Neural cell (in vitro differentiated cells): Measurements from ENCODE around the gene NEDD4L. TPM values are rescaled to one million over a fixed set of nuclear protein-coding genes. Genes with fewer than 3 reads are reported as not detected.

Source experiments
- H2AFZ ChIP-seq: fragments of 200-600, 300-800 bp; sonication (generic), shearing (Covaris generic); 2 replicates; pipeline ENCODE4 v1.6.0; 2014; ENCODE audit warnings: low read depth, mild to moderate bottlenecking, antibody characterized with exemption, low read length, moderate library complexity
- H3F3A ChIP-seq: fragments of 200-600 bp; shearing (Covaris generic); 2 replicates; pipeline ENCODE4 v1.6.1; 2016; ENCODE audit warnings: mild to moderate bottlenecking, moderate library complexity, mixed read lengths, antibody characterized with exemption, low read length; ENCODE audit not compliant: insufficient read depth, poor library complexity, severe bottlenecking
- H3K27ac ChIP-seq: fragments of 200-600, 300-800 bp; sonication (generic), shearing (Covaris generic); 2 replicates; pipeline ENCODE4 v1.5.1; 2014; ENCODE audit warnings: mild to moderate bottlenecking, low read length, moderate library complexity
- H3K27me3 ChIP-seq: fragments of 300-800, 200-600 bp; sonication (generic), shearing (Covaris generic); 2 replicates; pipeline ENCODE4 v1.6.0; 2014; ENCODE audit warnings: mild to moderate bottlenecking, low read depth, low read length, moderate library complexity; ENCODE audit not compliant: insufficient read depth
- H3K36me3 ChIP-seq: fragments of 300-800, 200-600 bp; sonication (generic), shearing (Covaris generic); 2 replicates; pipeline ENCODE4 v1.5.1; 2014; ENCODE audit warnings: mild to moderate bottlenecking, antibody characterized with exemption, low read length, moderate library complexity; ENCODE audit not compliant: insufficient read depth
- H3K4me2 ChIP-seq: fragments of 300-800, 200-600 bp; sonication (generic), shearing (Covaris generic); 2 replicates; pipeline ENCODE4 v1.6.0; 2014; ENCODE audit warnings: mild to moderate bottlenecking, low read length
- H3K4me3 ChIP-seq: fragments of 300-800, 200-600 bp; sonication (generic), shearing (Covaris generic); 2 replicates; pipeline ENCODE4 v1.5.1; 2014; ENCODE audit warnings: mild to moderate bottlenecking, low read length, moderate library complexity
- H3K79me2 ChIP-seq: fragments of 200-600 bp; shearing (Covaris generic); replicated peaks from 2 replicates; pipeline ENCODE4 v1.6.0; 2014; ENCODE audit warnings: mild to moderate bottlenecking, low read length, moderate library complexity; ENCODE audit not compliant: insufficient read depth
- H3K9ac ChIP-seq: fragments of 300-800, 200-600 bp; sonication (generic), shearing (Covaris generic); 2 replicates; pipeline ENCODE4 v1.6.1; 2016; ENCODE audit warnings: mild to moderate bottlenecking, low read length, mixed read lengths
- H3K9me2 ChIP-seq: fragments of 200-600 bp; shearing (Covaris generic); 2 replicates; pipeline ENCODE4 v1.6.1; 2016; ENCODE audit warnings: mild to moderate bottlenecking, low read length, mixed read lengths; ENCODE audit not compliant: insufficient read depth
- H3K9me3 ChIP-seq: fragments of 200-600, 300-800 bp; sonication (generic), shearing (Covaris generic); 2 replicates; pipeline ENCODE4 v1.6.1; 2016; ENCODE audit warnings: mild to moderate bottlenecking, mixed run types, low read length, moderate library complexity, mixed read lengths
- H4K20me1 ChIP-seq: fragments of 200-600 bp; shearing (Covaris generic); 2 replicates; pipeline ENCODE4 v1.6.1; 2016; ENCODE audit warnings: mild to moderate bottlenecking, mixed run types; ENCODE audit not compliant: insufficient read depth
- EP300 ChIP-seq: fragments of 450-650 bp; conservative IDR thresholded peaks from 2 replicates; pipeline ENCODE4 v1.6.1; 2014; ENCODE audit warnings: antibody characterized with exemption, mild to moderate bottlenecking, moderate library complexity; ENCODE audit not compliant: poor library complexity, severe bottlenecking
- EZH2 ChIP-seq: fragments of 200-600, 300-800 bp; shearing (Covaris generic), sonication (generic); IDR thresholded peaks from 2 replicates; pipeline ENCODE4 v1.6.1; 2014; ENCODE audit warnings: antibody characterized with exemption, low read length, borderline replicate concordance, mild to moderate bottlenecking; ENCODE audit not compliant: insufficient read depth, poor library complexity, severe bottlenecking
- MXI1 ChIP-seq: fragments of 450-650 bp; conservative IDR thresholded peaks from 2 replicates; pipeline ENCODE4 v1.6.1; 2014; ENCODE audit warnings: antibody characterized with exemption, mild to moderate bottlenecking; ENCODE audit not compliant: poor library complexity, severe bottlenecking
- POLR2AphosphoS5 ChIP-seq: IDR thresholded peaks from 2 replicates; pipeline ENCODE4 v1.6.1; 2012
- RAD21 ChIP-seq: fragments of 450-650 bp; conservative IDR thresholded peaks from 2 replicates; pipeline ENCODE4 v1.6.1; 2014; ENCODE audit warnings: antibody characterized with exemption, mild to moderate bottlenecking, moderate library complexity
- SMC3 ChIP-seq: fragments of 450-650 bp; conservative IDR thresholded peaks from 2 replicates; pipeline ENCODE4 v1.6.1; 2014; ENCODE audit warnings: antibody characterized with exemption, mild to moderate bottlenecking, moderate library complexity; ENCODE audit not compliant: poor library complexity
- TAF1 ChIP-seq: IDR thresholded peaks from 2 replicates; pipeline ENCODE4 v1.6.1; 2012; ENCODE audit warnings: low read depth
- polyA plus RNA-seq: library from polyadenylated mRNA; depleted of rRNA; stranded (reverse); fragments of >200 nt; gene quantifications from 2 replicates; pipeline ENCODE4 v1.2.3, GENCODE V29; 2014
- TF ChIP-seq, protein P1 (sequence below): fragments of 450-650 bp; IDR thresholded peaks from 2 replicates; pipeline ENCODE4 v1.5.1; 2014; ENCODE audit warnings: antibody characterized with exemption, mild to moderate bottlenecking, moderate library complexity; ENCODE audit not compliant: poor library complexity, severe bottlenecking
- TF ChIP-seq, protein P2 (sequence below): IDR thresholded peaks from 2 replicates; pipeline ENCODE4 v1.6.1; 2012; ENCODE audit warnings: borderline replicate concordance

NEDD4L gene
- polyA plus RNA-seq, 1 donor from 2014 or later: 97.9 TPM

DNA sequence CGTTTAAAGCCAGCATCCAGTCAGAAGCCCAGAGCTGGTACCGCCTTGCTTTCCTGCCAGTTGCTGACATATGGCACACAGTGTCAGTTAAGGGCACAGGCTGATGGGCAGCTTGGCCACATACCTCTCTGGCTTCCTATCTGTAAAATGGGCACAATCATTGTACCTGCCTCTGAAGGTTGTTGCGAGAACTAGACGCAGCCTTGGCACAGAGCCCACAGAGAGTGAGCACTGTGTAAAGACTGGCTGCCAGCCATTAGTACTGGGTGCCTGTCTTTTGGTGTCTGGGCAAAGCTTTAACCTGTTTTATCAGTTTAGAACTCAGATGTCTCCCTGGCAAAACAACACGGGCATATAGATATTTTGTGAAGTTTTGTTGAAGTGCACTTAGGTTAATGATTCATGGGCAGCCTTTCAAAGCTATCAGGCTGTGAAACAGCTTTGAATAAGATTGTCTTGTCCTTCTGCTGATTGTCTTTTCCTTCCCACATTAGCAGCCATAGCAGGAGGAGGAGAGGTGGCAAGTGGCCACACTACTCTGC is 269.5 kb downstream of the NEDD4L start:
- H3K27ac ChIP-seq: no peak overlapping the region
- peaks cover 22% of the 10 kb centered on the region for H3K79me2 ChIP-seq
- peaks cover 6% of the 10 kb centered on the region for H3K36me3 ChIP-seq
- no peak overlapping the region for H3K9ac ChIP-seq
- no peak overlapping the region for H2AFZ ChIP-seq
- H3K4me3 ChIP-seq: no peak overlapping the region
- H3K9me3 ChIP-seq: no peaks in the 10 kb centered on the region
- no peak overlapping the region for H3K4me2 ChIP-seq
- peaks cover 3% of the 10 kb centered on the region for H3F3A ChIP-seq
- H3K9me2 ChIP-seq: no peaks in the 10 kb centered on the region
- no peak for TF ChIP-seq EZH2
- no peak for TF ChIP-seq SMC3
- TF ChIP-seq RAD21: no peak
- TF ChIP-seq POLR2AphosphoS5: no peak
- TF ChIP-seq TAF1: no peak
- TF ChIP-seq EP300: no peak
- no peak for TF ChIP-seq MXI1
- TF ChIP-seq, protein P1, sequence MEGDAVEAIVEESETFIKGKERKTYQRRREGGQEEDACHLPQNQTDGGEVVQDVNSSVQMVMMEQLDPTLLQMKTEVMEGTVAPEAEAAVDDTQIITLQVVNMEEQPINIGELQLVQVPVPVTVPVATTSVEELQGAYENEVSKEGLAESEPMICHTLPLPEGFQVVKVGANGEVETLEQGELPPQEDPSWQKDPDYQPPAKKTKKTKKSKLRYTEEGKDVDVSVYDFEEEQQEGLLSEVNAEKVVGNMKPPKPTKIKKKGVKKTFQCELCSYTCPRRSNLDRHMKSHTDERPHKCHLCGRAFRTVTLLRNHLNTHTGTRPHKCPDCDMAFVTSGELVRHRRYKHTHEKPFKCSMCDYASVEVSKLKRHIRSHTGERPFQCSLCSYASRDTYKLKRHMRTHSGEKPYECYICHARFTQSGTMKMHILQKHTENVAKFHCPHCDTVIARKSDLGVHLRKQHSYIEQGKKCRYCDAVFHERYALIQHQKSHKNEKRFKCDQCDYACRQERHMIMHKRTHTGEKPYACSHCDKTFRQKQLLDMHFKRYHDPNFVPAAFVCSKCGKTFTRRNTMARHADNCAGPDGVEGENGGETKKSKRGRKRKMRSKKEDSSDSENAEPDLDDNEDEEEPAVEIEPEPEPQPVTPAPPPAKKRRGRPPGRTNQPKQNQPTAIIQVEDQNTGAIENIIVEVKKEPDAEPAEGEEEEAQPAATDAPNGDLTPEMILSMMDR: no peak
- TF ChIP-seq, protein P2, sequence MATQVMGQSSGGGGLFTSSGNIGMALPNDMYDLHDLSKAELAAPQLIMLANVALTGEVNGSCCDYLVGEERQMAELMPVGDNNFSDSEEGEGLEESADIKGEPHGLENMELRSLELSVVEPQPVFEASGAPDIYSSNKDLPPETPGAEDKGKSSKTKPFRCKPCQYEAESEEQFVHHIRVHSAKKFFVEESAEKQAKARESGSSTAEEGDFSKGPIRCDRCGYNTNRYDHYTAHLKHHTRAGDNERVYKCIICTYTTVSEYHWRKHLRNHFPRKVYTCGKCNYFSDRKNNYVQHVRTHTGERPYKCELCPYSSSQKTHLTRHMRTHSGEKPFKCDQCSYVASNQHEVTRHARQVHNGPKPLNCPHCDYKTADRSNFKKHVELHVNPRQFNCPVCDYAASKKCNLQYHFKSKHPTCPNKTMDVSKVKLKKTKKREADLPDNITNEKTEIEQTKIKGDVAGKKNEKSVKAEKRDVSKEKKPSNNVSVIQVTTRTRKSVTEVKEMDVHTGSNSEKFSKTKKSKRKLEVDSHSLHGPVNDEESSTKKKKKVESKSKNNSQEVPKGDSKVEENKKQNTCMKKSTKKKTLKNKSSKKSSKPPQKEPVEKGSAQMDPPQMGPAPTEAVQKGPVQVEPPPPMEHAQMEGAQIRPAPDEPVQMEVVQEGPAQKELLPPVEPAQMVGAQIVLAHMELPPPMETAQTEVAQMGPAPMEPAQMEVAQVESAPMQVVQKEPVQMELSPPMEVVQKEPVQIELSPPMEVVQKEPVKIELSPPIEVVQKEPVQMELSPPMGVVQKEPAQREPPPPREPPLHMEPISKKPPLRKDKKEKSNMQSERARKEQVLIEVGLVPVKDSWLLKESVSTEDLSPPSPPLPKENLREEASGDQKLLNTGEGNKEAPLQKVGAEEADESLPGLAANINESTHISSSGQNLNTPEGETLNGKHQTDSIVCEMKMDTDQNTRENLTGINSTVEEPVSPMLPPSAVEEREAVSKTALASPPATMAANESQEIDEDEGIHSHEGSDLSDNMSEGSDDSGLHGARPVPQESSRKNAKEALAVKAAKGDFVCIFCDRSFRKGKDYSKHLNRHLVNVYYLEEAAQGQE: no peak
- H3K27me3 ChIP-seq: no peaks in the 10 kb centered on the region
- H4K20me1 ChIP-seq: no peaks in the 10 kb centered on the region

DNA sequence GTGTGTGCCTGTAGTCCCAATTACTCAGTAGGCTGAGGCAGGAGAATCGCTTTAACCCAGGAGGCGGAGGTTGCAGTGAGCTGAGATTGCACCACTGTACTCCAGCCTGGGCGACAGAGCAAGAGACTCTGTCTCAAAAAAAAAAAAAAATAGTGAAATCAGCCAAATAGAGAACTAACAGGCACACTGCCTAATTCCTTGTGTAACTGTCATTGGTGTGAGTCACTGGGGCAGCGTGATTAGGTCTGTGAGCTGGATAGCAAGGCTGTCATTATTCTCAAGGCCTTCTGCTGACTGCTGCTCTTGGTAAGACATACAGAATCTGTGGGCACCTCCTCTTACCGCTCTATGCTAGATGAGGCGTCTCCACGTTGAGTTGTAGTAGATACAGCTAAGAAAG is 270.3 kb downstream of the NEDD4L start:
- Histone ChIP-seq H3K9me2 (no peaks in the 10 kb centered on the region), H3K27ac (no peak overlapping the region), H3K27me3 (no peaks in the 10 kb centered on the region), H3F3A (peaks cover 3% of the 10 kb centered on the region), H3K9ac (no peak overlapping the region), H3K9me3 (no peaks in the 10 kb centered on the region), H3K4me3 (no peak overlapping the region), H2AFZ (no peak overlapping the region), H4K20me1 (no peaks in the 10 kb centered on the region), H3K79me2 (peaks cover 22% of the 10 kb centered on the region), H3K36me3 (peaks cover 6% of the 10 kb centered on the region), H3K4me2 (no peak overlapping the region)
- TF ChIP-seq, protein P1: no peak
- no peak for TF ChIP-seq TAF1
- no peak for TF ChIP-seq EP300
- no peak for TF ChIP-seq POLR2AphosphoS5
- TF ChIP-seq SMC3: no peak
- no peak for TF ChIP-seq EZH2
- TF ChIP-seq RAD21: no peak
- TF ChIP-seq, protein P2: no peak
- TF ChIP-seq MXI1: no peak
